GM12878 (cell line): ENCODE measurements around the gene MOGAT1.

Experiments
- FOS ChIP-seq: IDR thresholded peaks from 3 replicates; pipeline ENCODE4 v1.6.1; 2011; ENCODE audit warnings: borderline replicate concordance; ENCODE audit not compliant: insufficient read length; ENCODE audit errors: extremely low read depth
- FOXK2 ChIP-seq: fragments of 450-650 bp; IDR thresholded peaks from 2 replicates; pipeline ENCODE4 v1.6.1; 2017; ENCODE audit warnings: mild to moderate bottlenecking, moderate library complexity
- HDGF ChIP-seq: fragments of 450-650 bp; IDR thresholded peaks from 2 replicates; pipeline ENCODE4 v1.6.1; 2016; ENCODE audit warnings: antibody characterized with exemption
- TCF12 ChIP-seq: IDR thresholded peaks from 2 replicates; pipeline ENCODE4 v1.6.1; 2011; ENCODE audit warnings: low read depth, mild to moderate bottlenecking, low read length
- ZNF207 ChIP-seq: fragments of 450-650 bp; IDR thresholded peaks from 2 replicates; pipeline ENCODE4 v1.6.1; 2014; ENCODE audit warnings: antibody characterized with exemption, mild to moderate bottlenecking, borderline replicate concordance
- TF ChIP-seq, protein P1 (sequence below): IDR thresholded peaks from 2 replicates; pipeline ENCODE4 v1.6.1; 2012; ENCODE audit warnings: low read depth, low read length, improper control_type of control experiment
- TF ChIP-seq, protein P2 (sequence below), 3 experiments: IDR thresholded peaks in 2 of 3; conservative IDR thresholded peaks in 1 of 3; 2 replicates each; pipeline ENCODE4 v1.5.1; 2011; ENCODE audit warnings: low read depth in 3 of 3, low read length in 3 of 3, mild to moderate bottlenecking in 3 of 3, control low read depth in 2 of 3, moderate library complexity in 2 of 3, inconsistent platforms in 1 of 3, mixed read lengths in 1 of 3; ENCODE audit not compliant: control insufficient read depth in 2 of 3, insufficient read depth in 1 of 3; ENCODE audit errors: extremely low read depth in 1 of 3

DNA sequence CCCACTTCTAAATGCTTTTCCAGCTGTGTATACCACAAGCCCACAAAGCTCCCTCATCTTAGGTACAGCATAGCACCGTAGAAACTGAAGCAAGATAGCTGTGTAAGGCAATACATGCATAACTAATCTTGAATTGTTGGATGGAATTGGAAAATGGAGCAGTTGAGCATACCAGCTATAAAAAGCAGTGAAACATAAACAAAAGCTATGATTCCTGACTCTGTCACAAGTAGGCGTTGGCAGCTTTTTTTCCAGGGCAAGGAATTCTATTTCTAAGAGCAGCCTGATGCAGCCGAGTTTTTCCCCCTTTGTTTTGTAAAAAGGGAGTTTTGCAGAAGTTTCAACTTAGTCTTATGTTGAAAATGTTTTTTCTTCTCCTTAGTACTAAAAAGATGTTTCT lies 32.4 kb downstream of the MOGAT1 start:
- TF ChIP-seq, protein P1, sequence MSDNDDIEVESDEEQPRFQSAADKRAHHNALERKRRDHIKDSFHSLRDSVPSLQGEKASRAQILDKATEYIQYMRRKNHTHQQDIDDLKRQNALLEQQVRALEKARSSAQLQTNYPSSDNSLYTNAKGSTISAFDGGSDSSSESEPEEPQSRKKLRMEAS = no peak
- TF ChIP-seq FOXK2 = no peak
- TF ChIP-seq, protein P2, sequence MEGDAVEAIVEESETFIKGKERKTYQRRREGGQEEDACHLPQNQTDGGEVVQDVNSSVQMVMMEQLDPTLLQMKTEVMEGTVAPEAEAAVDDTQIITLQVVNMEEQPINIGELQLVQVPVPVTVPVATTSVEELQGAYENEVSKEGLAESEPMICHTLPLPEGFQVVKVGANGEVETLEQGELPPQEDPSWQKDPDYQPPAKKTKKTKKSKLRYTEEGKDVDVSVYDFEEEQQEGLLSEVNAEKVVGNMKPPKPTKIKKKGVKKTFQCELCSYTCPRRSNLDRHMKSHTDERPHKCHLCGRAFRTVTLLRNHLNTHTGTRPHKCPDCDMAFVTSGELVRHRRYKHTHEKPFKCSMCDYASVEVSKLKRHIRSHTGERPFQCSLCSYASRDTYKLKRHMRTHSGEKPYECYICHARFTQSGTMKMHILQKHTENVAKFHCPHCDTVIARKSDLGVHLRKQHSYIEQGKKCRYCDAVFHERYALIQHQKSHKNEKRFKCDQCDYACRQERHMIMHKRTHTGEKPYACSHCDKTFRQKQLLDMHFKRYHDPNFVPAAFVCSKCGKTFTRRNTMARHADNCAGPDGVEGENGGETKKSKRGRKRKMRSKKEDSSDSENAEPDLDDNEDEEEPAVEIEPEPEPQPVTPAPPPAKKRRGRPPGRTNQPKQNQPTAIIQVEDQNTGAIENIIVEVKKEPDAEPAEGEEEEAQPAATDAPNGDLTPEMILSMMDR (IDR thresholded peaks at IDR 0.05 in 2 of 3, conservative IDR thresholded peaks at IDR 0.05 in 1 of 3; ENCODE audit: control insufficient read depth in 2 of 3, extremely low read depth in 1 of 3, insufficient read depth in 1 of 3, low read depth in 3 of 3, low read length in 3 of 3) = no peak
- TF ChIP-seq FOS = no peak
- TF ChIP-seq ZNF207 = no peak
- no peak for TF ChIP-seq HDGF
- no peak for TF ChIP-seq TCF12
